GM18508 (cell line): ENCODE measurements around the gene ARMC12.

ENCODE experiments used
- ATAC-seq: cut with Tn5 transposase; IDR thresholded peaks from one replicate; pipeline ENCODE4 v1.9.1; 2021; ENCODE audit warnings: moderate number of reproducible peaks; ENCODE audit not compliant: insufficient read depth, unreplicated experiment

Gene ARMC12

GRCh38 chr6:35796236-35796635 lies 59.4 kb downstream of the ARMC12 start:
- no peak for ATAC-seq

- ATAC-seq, result no peak
Measured at GRCh38 chr6:35797837-35798526, 61.1 kb downstream of the ARMC12 start.
